Uterus (tissue), 2 donors: ENCODE results near the gene USP16.
A peak's percentile ranks its signal among the peaks of the same experiment; 100 is the strongest.

Source experiments
- CTCF ChIP-seq, 4 experiments: fragments of 200-600 bp in 2 of 4; fragments of 450-650 bp in 2 of 4; sonication (generic) in 2 of 4; IDR thresholded peaks; one replicate each; pipeline ENCODE4 v1.5.1; 2016 to 2019; ENCODE audit warnings: antibody characterized with exemption in 4 of 4, mild to moderate bottlenecking in 2 of 4, moderate library complexity in 1 of 4
- POLR2A ChIP-seq, 2 donors: fragments of 450-650 bp; IDR thresholded peaks; one replicate each; pipeline ENCODE4 v1.6.1; 2016; ENCODE audit warnings: antibody characterized with exemption in 2 of 2, mild to moderate bottlenecking in 1 of 2, moderate library complexity in 1 of 2

DNA sequence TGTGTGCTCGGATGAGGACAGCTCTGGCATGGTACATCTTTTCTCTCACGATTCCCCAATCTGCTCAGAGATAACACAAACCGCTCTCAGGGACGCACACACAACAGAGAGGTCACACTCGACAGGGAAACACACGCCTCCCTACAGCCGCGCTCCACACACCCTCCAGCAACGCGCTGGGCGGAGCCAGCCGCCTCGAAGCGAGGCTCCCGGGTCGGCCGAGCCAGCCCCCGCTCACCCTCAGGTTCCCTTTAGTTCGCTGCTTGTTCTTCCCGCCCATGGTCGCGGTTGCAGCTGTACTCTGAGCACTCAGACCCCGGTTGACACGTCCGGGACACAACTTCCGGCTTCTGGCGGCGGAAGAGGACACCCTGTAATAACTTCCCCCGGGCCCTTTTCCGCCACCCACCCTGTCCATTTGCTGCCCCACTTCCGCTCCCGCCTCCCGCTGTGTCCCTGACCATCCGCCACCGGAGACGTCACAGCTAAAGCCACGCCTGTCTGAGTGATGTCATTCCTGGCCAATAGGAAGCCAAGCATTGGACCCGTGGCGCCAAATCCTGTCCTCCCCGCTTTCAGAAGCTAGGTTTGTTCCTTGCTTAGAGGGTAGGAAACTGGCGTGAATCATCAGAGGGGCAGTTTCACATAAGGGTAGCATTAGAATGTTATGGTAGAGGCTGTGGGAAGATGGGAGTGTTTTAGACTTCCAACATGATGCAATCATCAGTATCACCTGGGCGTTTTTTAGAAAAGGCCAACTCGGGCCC, 31.8 kb upstream of the USP16 start, which contains the start of gene LTN1:
- TF ChIP-seq CTCF (IDR thresholded peaks at IDR 0.05), result peak in 1 of 4 experiments; percentile 28
- TF ChIP-seq POLR2A (IDR thresholded peaks at IDR 0.05), result peak; percentile 43 to 66
